Mucosa of stomach (tissue), 1 donor: ENCODE results near the gene UAP1.

Experiments
- H3K27me3 ChIP-seq: one replicate; pipeline ENCODE4 v1.7.0; 2013; ENCODE audit warnings: mild to moderate bottlenecking, low read length; ENCODE audit not compliant: control insufficient read depth, insufficient read depth
- H3K36me3 ChIP-seq: one replicate; pipeline ENCODE4 v1.7.0; 2013; ENCODE audit warnings: low read length; ENCODE audit not compliant: control insufficient read depth, insufficient read depth
- H3K4me1 ChIP-seq: one replicate; pipeline ENCODE4 v1.7.0; 2013; ENCODE audit warnings: mild to moderate bottlenecking, low read length; ENCODE audit not compliant: control insufficient read depth, insufficient read depth
- H3K4me3 ChIP-seq: one replicate; pipeline ENCODE4 v1.7.0; 2013; ENCODE audit warnings: low read length
- H3K9ac ChIP-seq: one replicate; pipeline ENCODE4 v1.7.0; 2013; ENCODE audit warnings: mild to moderate bottlenecking, low read length, moderate library complexity
- H3K9me3 ChIP-seq: one replicate; pipeline ENCODE4 v1.7.0; 2013; ENCODE audit warnings: mild to moderate bottlenecking, low read length, moderate library complexity; ENCODE audit not compliant: control insufficient read depth
- donor health status: Pancreatic carcinoma.

UAP1 gene

DNA sequence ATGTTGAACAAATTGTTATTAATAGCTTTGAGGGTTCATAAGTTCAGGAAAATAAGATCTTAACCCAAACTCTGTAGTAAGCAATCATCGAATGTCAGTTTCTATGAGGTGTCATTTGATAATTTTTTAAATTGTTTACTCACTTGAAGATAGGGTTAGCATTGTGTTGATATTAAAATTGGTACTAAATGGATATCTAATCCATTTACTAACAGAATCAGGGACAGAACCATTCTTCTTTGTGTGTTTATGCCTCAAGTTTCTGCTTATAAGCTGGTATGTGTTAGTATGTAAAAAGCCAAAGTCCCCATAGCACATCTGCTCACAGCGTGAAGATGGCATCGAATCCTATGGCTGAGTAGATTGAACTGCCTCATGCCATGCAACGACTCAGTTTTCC, 84.1 kb downstream of the UAP1 start:
- H3K4me1 ChIP-seq = no peaks in the 10 kb centered on the region
- H3K9ac ChIP-seq = no peak overlapping the region
- no peak overlapping the region for H3K4me3 ChIP-seq
- H3K36me3 ChIP-seq = no peaks in the 10 kb centered on the region
- no peaks in the 10 kb centered on the region for H3K27me3 ChIP-seq
- H3K9me3 ChIP-seq = no peaks in the 10 kb centered on the region

DNA sequence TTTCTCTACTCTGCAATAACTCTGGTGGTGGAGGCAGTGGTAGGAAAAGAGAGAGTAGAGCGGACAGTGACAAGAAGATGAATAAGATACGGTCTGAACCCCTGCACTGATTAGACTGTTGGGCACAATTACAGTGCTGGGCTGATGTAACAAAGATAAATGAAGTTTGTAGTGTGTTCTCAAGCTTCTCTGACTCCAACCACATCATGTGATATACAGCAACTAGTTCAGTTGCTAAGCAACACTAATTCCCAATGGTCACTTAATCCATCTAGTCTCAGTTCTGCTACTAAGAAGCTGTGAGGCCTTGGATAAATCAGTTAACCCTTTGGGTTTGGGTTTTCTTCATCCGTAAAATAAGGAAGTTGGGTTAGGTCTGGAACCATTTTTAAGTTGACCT, 88.1 kb downstream of the UAP1 start:
- Histone ChIP-seq H3K4me1 (no peaks in the 10 kb centered on the region), H3K27me3 (no peaks in the 10 kb centered on the region), H3K9me3 (no peaks in the 10 kb centered on the region), H3K9ac (no peak overlapping the region), H3K4me3 (no peak overlapping the region), H3K36me3 (no peaks in the 10 kb centered on the region)
